ENCODE data around the gene UST. TPM values are rescaled to one million over a fixed set of nuclear protein-coding genes. Genes with fewer than 3 reads are reported as not detected.

UST gene
- total and polyA plus RNA-seq, 2 of the 8 experiments (the other 6 are each of a cell fraction or from before 2014, with no cell fraction given) = 13.5 to 34.5 TPM

- no peaks in the 10 kb centered on the region for H3K79me1 ChIP-seq (ENCODE audit: low read depth, low read length)
- CTCF ChIA-PET (ENCODE audit: partially characterized antibody) = interaction anchor here (1.3 to 3.5 kb wide), 7 partner anchors 9 to 442 kb away, joined by 3 to 13 read pairs (median 5); no protein-coding TSS in a partner anchor
- no peaks in the 10 kb centered on the region for H3K4me1 ChIP-seq (replicated peaks in 1 of 4; ENCODE audit: control insufficient read depth in 3 of 4, insufficient read depth in 4 of 4, low read length in 3 of 4)
- no peak overlapping the region for H3K23ac ChIP-seq (ENCODE audit: insufficient read length)
- no peaks in the 10 kb centered on the region for H3K79me2 ChIP-seq (ENCODE audit: control insufficient read depth in 1 of 2, insufficient read depth in 2 of 2, low read length in 2 of 2)
- no peaks in the 10 kb centered on the region for H3K27me3 ChIP-seq (replicated peaks in 1 of 4; ENCODE audit: control insufficient read depth in 3 of 4, extremely low read depth in 1 of 4, insufficient read depth in 3 of 4, low read length in 3 of 4)
- H3K4ac ChIP-seq (replicated peaks; ENCODE audit: insufficient read length, low read depth, low read length) = no peak overlapping the region
- no peaks in the 10 kb centered on the region for H3K9me3 ChIP-seq (ENCODE audit: insufficient read depth in 2 of 2, low read depth in 1 of 2, low read length in 1 of 2)
- H2BK12ac ChIP-seq (ENCODE audit: low read depth, low read length) = no peak overlapping the region
- no peak overlapping the region for H2BK120ac ChIP-seq (replicated peaks; ENCODE audit: low read depth, low read length)
- POLR2A ChIA-PET (ENCODE audit: partially characterized antibody) = interaction anchor here (1.5 kb wide), 1 partner anchor 11 kb away, joined by 6 read pairs; no protein-coding TSS in a partner anchor
- peaks cover 2 to 24% (median 7%) of the 10 kb centered on the region in 4 experiments; a peak in 6 of 8 replicates for H3K36me3 ChIP-seq (ENCODE audit: control insufficient read depth in 2 of 4, insufficient read depth in 4 of 4, low read length in 3 of 4)
- H4K91ac ChIP-seq (replicated peaks; ENCODE audit: insufficient read length, low read length) = no peak overlapping the region
- no peak overlapping the region for H4K8ac ChIP-seq (ENCODE audit: extremely low read depth, insufficient read depth, low read length)
- H3K4me2 ChIP-seq (ENCODE audit: insufficient read depth in 1 of 2, low read depth in 2 of 2, low read length in 2 of 2) = no peak overlapping the region
- FAIRE-seq (no peak), DNase-seq (ENCODE audit: low read depth in 1 of 2, low spot score in 2 of 2) (no peak)
- no peak overlapping the region for H2BK5ac ChIP-seq (ENCODE audit: low read depth, low read length)
- no peak overlapping the region for H4K5ac ChIP-seq (ENCODE audit: insufficient read length, low read depth, low read length)
- no peak overlapping the region for H3K4me3 ChIP-seq (ENCODE audit: extremely low read depth in 1 of 4, insufficient read depth in 2 of 4, low read depth in 3 of 4, low read length in 4 of 4)
- no peak overlapping the region for H3K18ac ChIP-seq (ENCODE audit: extremely low read depth, low read length)
- H2AK5ac ChIP-seq (ENCODE audit: low read depth, low read length) = no peak overlapping the region
- no peak overlapping the region for H3K14ac ChIP-seq (ENCODE audit: insufficient read length)
- no peak overlapping the region for H2AFZ ChIP-seq (ENCODE audit: low read length)
- no peak overlapping the region for H2BK15ac ChIP-seq (ENCODE audit: low read length)
- no peak overlapping the region for H2BK20ac ChIP-seq (ENCODE audit: low read length)
- no peaks in the 10 kb centered on the region for H3K23me2 ChIP-seq (ENCODE audit: low read depth, low read length)
- no peak overlapping the region for H3K9ac ChIP-seq (replicated peaks in 1 of 4; ENCODE audit: extremely low read depth in 1 of 4, low read depth in 3 of 4, low read length in 3 of 4)
- no peak overlapping the region for H3K27ac ChIP-seq (ENCODE audit: low read depth, low read length)
- WGBS, 2 experiments (ENCODE audit: extremely low coverage in 1 of 2, insufficient coverage in 1 of 2, insufficient read length in 1 of 2, insufficient replicate concordance in 2 of 2, low coverage in 1 of 2, low lambda C conversion rate in 2 of 2, missing lambda C conversion rate in 1 of 2) = 90% methylated on average over 2 of the region's 2 CpGs; no CpG with 5 or more reads in 1 of the 2 experiments
- H4K20me1 ChIP-seq (replicated peaks in 1 of 2; ENCODE audit: control insufficient read depth in 1 of 2, insufficient read depth in 2 of 2, low read length in 2 of 2) = no peaks in the 10 kb centered on the region
- H3K56ac ChIP-seq (replicated peaks; ENCODE audit: insufficient read length, low read depth, low read length) = no peak overlapping the region
- TF ChIP-seq CEBPB (IDR thresholded peaks at IDR 0.05; ENCODE audit: low read depth, low read length) = no peak
Measured at GRCh38 chr6:149074832-149075258, 328.0 kb downstream of the UST start.

Data from H1 (cell line).